ENCODE data around the gene CDC42BPB.

Gene CDC42BPB

DNA sequence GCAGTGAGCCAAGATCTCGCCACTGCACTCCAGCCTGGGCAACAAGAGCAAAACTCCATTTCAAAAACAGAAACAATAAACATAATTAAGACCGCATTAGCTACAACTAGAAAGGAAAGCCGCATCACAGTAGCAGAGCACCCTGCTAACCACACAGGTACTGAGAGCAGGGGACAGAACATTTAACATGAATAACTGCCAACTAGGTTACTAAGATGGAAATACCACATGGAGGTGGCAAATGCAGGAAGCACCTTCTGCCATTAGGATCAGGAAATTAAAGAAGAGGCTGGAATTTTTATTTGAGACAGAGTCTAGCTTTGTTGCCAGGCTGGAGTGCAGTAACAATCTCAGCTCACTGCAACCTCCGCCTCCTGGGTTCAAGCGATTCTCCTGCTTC lies 41.9 kb downstream of the CDC42BPB start:
- no peak overlapping the region; the same call in 1 of the 2 replicates for H3K27ac ChIP-seq (ENCODE audit: extremely low read depth, low read depth, low read length)
- ChIA-PET POLR2A (interaction anchor here (0.7 kb wide), 1 partner anchor 36 kb away, joined by 3 read pairs; no protein-coding TSS in a partner anchor), CTCF (no interaction called here)
- no peaks in the 10 kb centered on the region for H3K9me3 ChIP-seq (ENCODE audit: control insufficient read depth, insufficient read depth, low read depth, low read length)
- peaks cover 14% of the 10 kb centered on the region for H3K4me1 ChIP-seq (ENCODE audit: control insufficient read depth, insufficient read depth, low read length)
- TF ChIP-seq HOXD13 (CRISPR knock-in tag; IDR thresholded peaks at IDR 0.05; ENCODE audit: borderline replicate concordance) (no peak), ZNF394 (tag by site-specific recombination; IDR thresholded peaks at IDR 0.05; ENCODE audit: borderline replicate concordance) (no peak), ZFP41 (tag by site-specific recombination; IDR thresholded peaks at IDR 0.05; ENCODE audit: borderline replicate concordance) (no peak), ZNF114 (tag by site-specific recombination; IDR thresholded peaks at IDR 0.05) (no peak), ZSCAN30 (tag by site-specific recombination; IDR thresholded peaks at IDR 0.05) (no peak), ZNF274 (IDR thresholded peaks at IDR 0.05; ENCODE audit: low read length) (no peak), ZNF274 (tag by site-specific recombination; IDR thresholded peaks at IDR 0.05; ENCODE audit: borderline replicate concordance) (no peak), ZNF10 (tag by site-specific recombination; IDR thresholded peaks at IDR 0.05) (no peak), IKZF3 (tag by site-specific recombination; IDR thresholded peaks at IDR 0.05) (no peak), ZNF155 (tag by site-specific recombination; IDR thresholded peaks at IDR 0.05) (no peak), ZNF202 (tag by site-specific recombination; IDR thresholded peaks at IDR 0.05; ENCODE audit: borderline replicate concordance) (no peak), ZSCAN16 (tag by site-specific recombination; IDR thresholded peaks at IDR 0.05) (no peak), ZNF596 (tag by site-specific recombination; IDR thresholded peaks at IDR 0.05) (no peak), ZBTB21 (tag by site-specific recombination; IDR thresholded peaks at IDR 0.05) (no peak), TRIM28 (IDR thresholded peaks at IDR 0.05; ENCODE audit: borderline replicate concordance, low read length) (no peak), ZNF624 (tag by site-specific recombination; IDR thresholded peaks at IDR 0.05) (no peak), ZNF121 (tag by site-specific recombination; IDR thresholded peaks at IDR 0.05) (no peak), ZNF600 (tag by site-specific recombination; IDR thresholded peaks at IDR 0.05) (no peak), ZNF221 (tag by site-specific recombination; IDR thresholded peaks at IDR 0.05; ENCODE audit: borderline replicate concordance) (no peak)
- TF ChIP-seq, protein P1, sequence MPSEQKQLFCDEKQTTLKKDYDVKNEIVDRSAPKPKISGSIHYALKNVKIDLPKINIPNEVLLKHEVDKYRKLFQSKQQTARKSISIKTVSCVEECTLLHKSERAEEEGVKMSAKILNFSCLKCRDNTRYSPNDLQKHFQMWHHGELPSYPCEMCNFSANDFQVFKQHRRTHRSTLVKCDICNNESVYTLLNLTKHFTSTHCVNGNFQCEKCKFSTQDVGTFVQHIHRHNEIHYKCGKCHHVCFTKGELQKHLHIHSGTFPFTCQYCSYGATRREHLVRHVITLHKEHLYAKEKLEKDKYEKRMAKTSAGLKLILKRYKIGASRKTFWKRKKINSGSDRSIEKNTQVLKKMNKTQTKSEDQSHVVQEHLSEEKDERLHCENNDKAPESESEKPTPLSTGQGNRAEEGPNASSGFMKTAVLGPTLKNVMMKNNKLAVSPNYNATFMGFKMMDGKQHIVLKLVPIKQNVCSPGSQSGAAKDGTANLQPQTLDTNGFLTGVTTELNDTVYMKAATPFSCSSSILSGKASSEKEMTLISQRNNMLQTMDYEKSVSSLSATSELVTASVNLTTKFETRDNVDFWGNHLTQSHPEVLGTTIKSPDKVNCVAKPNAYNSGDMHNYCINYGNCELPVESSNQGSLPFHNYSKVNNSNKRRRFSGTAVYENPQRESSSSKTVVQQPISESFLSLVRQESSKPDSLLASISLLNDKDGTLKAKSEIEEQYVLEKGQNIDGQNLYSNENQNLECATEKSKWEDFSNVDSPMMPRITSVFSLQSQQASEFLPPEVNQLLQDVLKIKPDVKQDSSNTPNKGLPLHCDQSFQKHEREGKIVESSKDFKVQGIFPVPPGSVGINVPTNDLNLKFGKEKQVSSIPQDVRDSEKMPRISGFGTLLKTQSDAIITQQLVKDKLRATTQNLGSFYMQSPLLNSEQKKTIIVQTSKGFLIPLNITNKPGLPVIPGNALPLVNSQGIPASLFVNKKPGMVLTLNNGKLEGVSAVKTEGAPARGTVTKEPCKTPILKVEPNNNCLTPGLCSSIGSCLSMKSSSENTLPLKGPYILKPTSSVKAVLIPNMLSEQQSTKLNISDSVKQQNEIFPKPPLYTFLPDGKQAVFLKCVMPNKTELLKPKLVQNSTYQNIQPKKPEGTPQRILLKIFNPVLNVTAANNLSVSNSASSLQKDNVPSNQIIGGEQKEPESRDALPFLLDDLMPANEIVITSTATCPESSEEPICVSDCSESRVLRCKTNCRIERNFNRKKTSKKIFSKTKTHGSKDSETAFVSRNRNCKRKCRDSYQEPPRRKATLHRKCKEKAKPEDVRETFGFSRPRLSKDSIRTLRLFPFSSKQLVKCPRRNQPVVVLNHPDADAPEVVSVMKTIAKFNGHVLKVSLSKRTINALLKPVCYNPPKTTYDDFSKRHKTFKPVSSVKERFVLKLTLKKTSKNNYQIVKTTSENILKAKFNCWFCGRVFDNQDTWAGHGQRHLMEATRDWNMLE (tag by site-specific recombination; conservative IDR thresholded peaks at IDR 0.05; ENCODE audit: low read depth) = no peak
- TF ChIP-seq, protein P2, sequence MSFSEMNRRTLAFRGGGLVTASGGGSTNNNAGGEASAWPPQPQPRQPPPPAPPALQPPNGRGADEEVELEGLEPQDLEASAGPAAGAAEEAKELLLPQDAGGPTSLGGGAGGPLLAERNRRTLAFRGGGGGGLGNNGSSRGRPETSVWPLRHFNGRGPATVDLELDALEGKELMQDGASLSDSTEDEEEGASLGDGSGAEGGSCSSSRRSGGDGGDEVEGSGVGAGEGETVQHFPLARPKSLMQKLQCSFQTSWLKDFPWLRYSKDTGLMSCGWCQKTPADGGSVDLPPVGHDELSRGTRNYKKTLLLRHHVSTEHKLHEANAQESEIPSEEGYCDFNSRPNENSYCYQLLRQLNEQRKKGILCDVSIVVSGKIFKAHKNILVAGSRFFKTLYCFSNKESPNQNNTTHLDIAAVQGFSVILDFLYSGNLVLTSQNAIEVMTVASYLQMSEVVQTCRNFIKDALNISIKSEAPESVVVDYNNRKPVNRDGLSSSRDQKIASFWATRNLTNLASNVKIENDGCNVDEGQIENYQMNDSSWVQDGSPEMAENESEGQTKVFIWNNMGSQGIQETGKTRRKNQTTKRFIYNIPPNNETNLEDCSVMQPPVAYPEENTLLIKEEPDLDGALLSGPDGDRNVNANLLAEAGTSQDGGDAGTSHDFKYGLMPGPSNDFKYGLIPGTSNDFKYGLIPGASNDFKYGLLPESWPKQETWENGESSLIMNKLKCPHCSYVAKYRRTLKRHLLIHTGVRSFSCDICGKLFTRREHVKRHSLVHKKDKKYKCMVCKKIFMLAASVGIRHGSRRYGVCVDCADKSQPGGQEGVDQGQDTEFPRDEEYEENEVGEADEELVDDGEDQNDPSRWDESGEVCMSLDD (tag by site-specific recombination; IDR thresholded peaks at IDR 0.05) = no peak
- no peak overlapping the region for H3K4me3 ChIP-seq (ENCODE audit: low read depth, low read length)
- H3K36me3 ChIP-seq (ENCODE audit: control insufficient read depth in 2 of 2, insufficient read depth in 1 of 2, low read length in 2 of 2) = peaks cover 0 to 5% of the 10 kb centered on the region in 2 experiments; a peak in 2 of 3 replicates
